HEK293T (cell line): ENCODE data around the gene GJA10.
"Not testable (repeated sequence)": the region's sequence is repeated elsewhere in the genome, so short reads cannot be mapped to it uniquely, and the experiment has no call there.

Experiments used
- CTCF ChIA-PET: fragments of 350-600 bp; formaldehyde crosslinking; extraction: SDS; loops from one replicate; lab custom pipeline; 2021; ENCODE audit warnings: antibody characterized with exemption, inconsistent platforms; lab: Yijun Ruan, JAX
- POLR2A ChIA-PET: fragments of 350-600 bp; formaldehyde crosslinking; extraction: SDS; loops from one replicate; lab custom pipeline; 2020; ENCODE audit warnings: antibody characterized with exemption, inconsistent platforms; lab: Yijun Ruan, JAX
- DNase-seq: peaks from one replicate; pipeline ENCODE4 v3.0.0; 2012; ENCODE audit warnings: mixed read lengths; ENCODE audit errors: extremely low spot score
- ARNT ChIP-seq: fragments of 450-650 bp; IDR thresholded peaks from 2 replicates; pipeline ENCODE4 v1.6.1; 2017; ENCODE audit warnings: mild to moderate bottlenecking
- BHLHE40 ChIP-seq: fragments of 450-650 bp; IDR thresholded peaks from 2 replicates; pipeline ENCODE4 v1.6.1; 2016; ENCODE audit warnings: mild to moderate bottlenecking, moderate library complexity, borderline replicate concordance
- CTBP1 ChIP-seq: fragments of 450-650 bp; IDR thresholded peaks from 2 replicates; pipeline ENCODE4 v1.6.1; 2016; ENCODE audit warnings: borderline replicate concordance
- ELF4 ChIP-seq: fragments of 450-650 bp; IDR thresholded peaks from 2 replicates; pipeline ENCODE4 v1.6.1; 2017; ENCODE audit warnings: antibody characterized with exemption
- FOXA1 ChIP-seq: fragments of 450-650 bp; IDR thresholded peaks from 2 replicates; pipeline ENCODE4 v1.6.1; 2016; ENCODE audit warnings: mild to moderate bottlenecking
- FOXK2 ChIP-seq: fragments of 450-650 bp; IDR thresholded peaks from 2 replicates; pipeline ENCODE4 v1.6.1; 2016; ENCODE audit warnings: mild to moderate bottlenecking
- FOXM1 ChIP-seq: fragments of 450-650 bp; IDR thresholded peaks from 2 replicates; pipeline ENCODE4 v1.6.1; 2017; ENCODE audit warnings: mild to moderate bottlenecking, borderline replicate concordance
- HDGF ChIP-seq: fragments of 450-650 bp; IDR thresholded peaks from 2 replicates; pipeline ENCODE4 v1.6.1; 2017; ENCODE audit warnings: antibody characterized with exemption, borderline replicate concordance
- L3MBTL2 ChIP-seq: fragments of 450-650 bp; conservative IDR thresholded peaks from 2 replicates; pipeline ENCODE4 v1.6.1; 2016; ENCODE audit warnings: mild to moderate bottlenecking
- LEF1 ChIP-seq: fragments of 450-650 bp; IDR thresholded peaks from 2 replicates; pipeline ENCODE4 v1.6.1; 2017; ENCODE audit warnings: mild to moderate bottlenecking, borderline replicate concordance
- NFRKB ChIP-seq: fragments of 450-650 bp; IDR thresholded peaks from 2 replicates; pipeline ENCODE4 v1.6.1; 2016; ENCODE audit warnings: mild to moderate bottlenecking, moderate library complexity
- PKNOX1 ChIP-seq: fragments of 450-650 bp; IDR thresholded peaks from 2 replicates; pipeline ENCODE4 v1.6.1; 2016
- SP1 ChIP-seq: fragments of 450-650 bp; IDR thresholded peaks from 2 replicates; pipeline ENCODE4 v1.6.1; 2017
- SUZ12 ChIP-seq: fragments of 450-650 bp; IDR thresholded peaks from 2 replicates; pipeline ENCODE4 v1.6.1; 2016; ENCODE audit warnings: mild to moderate bottlenecking
- TARDBP ChIP-seq: fragments of 450-650 bp; IDR thresholded peaks from 2 replicates; pipeline ENCODE4 v1.6.1; 2016
- ZNF384 ChIP-seq: fragments of 450-650 bp; IDR thresholded peaks from 2 replicates; pipeline ENCODE4 v1.6.1; 2016

The GJA10 gene

GRCh38 chr6:89873721-89874120, 20.5 kb upstream of the GJA10 start:
- TF ChIP-seq FOXM1 (no peak), FOXK2 (no peak), TARDBP (no peak), CTBP1 (no peak), SP1 (no peak), BHLHE40 (no peak), PKNOX1 (no peak)
- ChIA-PET CTCF (no interaction called here), POLR2A (no interaction called here)
- DNase-seq, result no peak

- DNase-seq, result no peak
- ChIA-PET POLR2A (no interaction called here), CTCF (interaction anchor here (0.8 kb wide), 1 partner anchor 11 kb away, joined by 3 read pairs; no protein-coding TSS in a partner anchor)
- TF ChIP-seq BHLHE40 (no peak), TARDBP (no peak), LEF1 (no peak), ARNT (no peak), FOXK2 (no peak), ELF4 (no peak), L3MBTL2 (no peak), CTBP1 (no peak), ZNF384 (no peak), SP1 (no peak), PKNOX1 (no peak)
Measured at GRCh38 chr6:89874438-89874837, 19.8 kb upstream of the GJA10 start.

GRCh38 chr6:89886378-89887120, 7.7 kb upstream of the GJA10 start:
- ChIA-PET POLR2A (no interaction called here), CTCF (interaction anchor here (0.9 kb wide), 1 partner anchor 12 kb away, joined by 3 read pairs; no protein-coding TSS in a partner anchor)
- DNase-seq, result no peak
- no peak for TF ChIP-seq FOXK2
- no peak for TF ChIP-seq HDGF
- TF ChIP-seq NFRKB, result no peak

- no peak for DNase-seq
- ChIA-PET CTCF (no interaction called here), POLR2A (no interaction called here)
- TF ChIP-seq ELF4 (no peak), CTBP1 (no peak), L3MBTL2 (no peak), FOXK2 (no peak), SUZ12 (no peak), HDGF (no peak), SP1 (no peak), NFRKB (no peak), ARNT (no peak), FOXM1 (no peak), PKNOX1 (no peak), TARDBP (no peak)
Measured at GRCh38 chr6:89887452-89888137, 6.7 kb upstream of the GJA10 start.

GRCh38 chr6:89888138-89888514, 6.1 kb upstream of the GJA10 start:
- TF ChIP-seq ARNT (no peak), SUZ12 (no peak), FOXK2 (no peak), L3MBTL2 (no peak), LEF1 (no peak), ELF4 (no peak), SP1 (no peak), HDGF (no peak), FOXM1 (no peak), CTBP1 (no peak), TARDBP (no peak), FOXA1 (no peak), BHLHE40 (no peak)
- DNase-seq, result no peak
- POLR2A ChIA-PET, result no interaction called here
- CTCF ChIA-PET, result no interaction called here

- DNase-seq, result no peak
- TF ChIP-seq BHLHE40 (no peak), NFRKB (no peak), LEF1 (no peak), FOXM1 (no peak), L3MBTL2 (no peak), ELF4 (no peak), TARDBP (no peak), CTBP1 (no peak), SUZ12 (no peak)
- ChIA-PET POLR2A (no interaction called here), CTCF (interaction anchor here (0.6 kb wide), 1 partner anchor 417 kb away, joined by 3 read pairs; no protein-coding TSS in a partner anchor)
Measured at GRCh38 chr6:89888871-89889270, 5.4 kb upstream of the GJA10 start.

GRCh38 chr6:89890845-89891528, 3.3 kb upstream of the GJA10 start:
- POLR2A ChIA-PET, CTCF ChIA-PET, DNase-seq: not testable (repeated sequence)

- DNase-seq, POLR2A ChIA-PET: not testable (repeated sequence)
- CTCF ChIA-PET, result interaction anchor here (0.6 kb wide), 1 partner anchor 292 kb away, joined by 3 read pairs; no protein-coding TSS in a partner anchor
Measured at GRCh38 chr6:89892577-89892976, 1.7 kb upstream of the GJA10 start.
